Measurements from ENCODE around the gene OSBPL10.

OSBPL10 gene

DNA sequence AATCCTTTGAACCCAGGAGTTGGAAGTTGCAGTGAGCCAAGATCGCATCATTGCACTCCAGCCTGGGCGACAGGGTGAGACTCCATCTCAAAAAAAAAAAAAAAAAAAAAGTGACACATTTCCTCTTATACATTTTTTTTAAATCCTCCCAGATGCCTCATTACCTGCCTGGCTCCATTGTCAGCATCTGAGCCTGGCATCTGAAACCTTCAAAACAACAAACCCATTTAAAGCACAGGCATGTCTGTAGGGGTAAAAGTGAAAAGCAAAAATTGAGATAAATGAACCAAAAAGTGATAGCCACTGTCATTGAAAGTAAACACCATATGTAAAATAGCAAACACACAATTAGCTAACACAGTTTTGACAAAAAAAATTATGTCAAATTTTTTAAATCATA, 38.6 kb downstream of the OSBPL10 start:
- no peaks in the 10 kb centered on the region for H4K20me1 ChIP-seq (ENCODE audit: insufficient read depth, low read length)
- H3K4me2 ChIP-seq (ENCODE audit: low read length) = peak overlapping the region; percentile 50
- H3F3A ChIP-seq (ENCODE audit: insufficient read depth, low read length) = peaks cover 3% of the 10 kb centered on the region; the same call in 1 of the 2 replicates
- no peaks in the 10 kb centered on the region for H3K9me2 ChIP-seq (ENCODE audit: low read depth, low read length)
- no peak for TF ChIP-seq EZH2 (IDR thresholded peaks at IDR 0.05; ENCODE audit: borderline replicate concordance, low read length)
- TF ChIP-seq, protein P1, sequence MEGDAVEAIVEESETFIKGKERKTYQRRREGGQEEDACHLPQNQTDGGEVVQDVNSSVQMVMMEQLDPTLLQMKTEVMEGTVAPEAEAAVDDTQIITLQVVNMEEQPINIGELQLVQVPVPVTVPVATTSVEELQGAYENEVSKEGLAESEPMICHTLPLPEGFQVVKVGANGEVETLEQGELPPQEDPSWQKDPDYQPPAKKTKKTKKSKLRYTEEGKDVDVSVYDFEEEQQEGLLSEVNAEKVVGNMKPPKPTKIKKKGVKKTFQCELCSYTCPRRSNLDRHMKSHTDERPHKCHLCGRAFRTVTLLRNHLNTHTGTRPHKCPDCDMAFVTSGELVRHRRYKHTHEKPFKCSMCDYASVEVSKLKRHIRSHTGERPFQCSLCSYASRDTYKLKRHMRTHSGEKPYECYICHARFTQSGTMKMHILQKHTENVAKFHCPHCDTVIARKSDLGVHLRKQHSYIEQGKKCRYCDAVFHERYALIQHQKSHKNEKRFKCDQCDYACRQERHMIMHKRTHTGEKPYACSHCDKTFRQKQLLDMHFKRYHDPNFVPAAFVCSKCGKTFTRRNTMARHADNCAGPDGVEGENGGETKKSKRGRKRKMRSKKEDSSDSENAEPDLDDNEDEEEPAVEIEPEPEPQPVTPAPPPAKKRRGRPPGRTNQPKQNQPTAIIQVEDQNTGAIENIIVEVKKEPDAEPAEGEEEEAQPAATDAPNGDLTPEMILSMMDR (IDR thresholded peaks at IDR 0.05; ENCODE audit: low read length) = no peak
- peak overlapping the region; percentile 62 for H3K9ac ChIP-seq (ENCODE audit: low read length)
- peak overlapping the region; percentile 98 for H3K27ac ChIP-seq (ENCODE audit: low read depth, low read length, poor library complexity, severe bottlenecking)
- peaks cover 14% of the 10 kb centered on the region for H3K36me3 ChIP-seq (ENCODE audit: insufficient read depth, low read length)
- no peak overlapping the region for H2AFZ ChIP-seq (ENCODE audit: low read length)
- H3K79me2 ChIP-seq (ENCODE audit: insufficient read depth, low read length) = peaks cover 44% of the 10 kb centered on the region
- peaks cover 93% of the 10 kb centered on the region for H3K4me1 ChIP-seq (ENCODE audit: insufficient read depth, low read length, severe bottlenecking)
- no peaks in the 10 kb centered on the region for H3K9me3 ChIP-seq (ENCODE audit: low read length)
- no peaks in the 10 kb centered on the region for H3K27me3 ChIP-seq (ENCODE audit: insufficient read depth, low read length)
- H3K4me3 ChIP-seq (ENCODE audit: low read depth, low read length, poor library complexity, severe bottlenecking) = peak overlapping the region; percentile 40

DNA sequence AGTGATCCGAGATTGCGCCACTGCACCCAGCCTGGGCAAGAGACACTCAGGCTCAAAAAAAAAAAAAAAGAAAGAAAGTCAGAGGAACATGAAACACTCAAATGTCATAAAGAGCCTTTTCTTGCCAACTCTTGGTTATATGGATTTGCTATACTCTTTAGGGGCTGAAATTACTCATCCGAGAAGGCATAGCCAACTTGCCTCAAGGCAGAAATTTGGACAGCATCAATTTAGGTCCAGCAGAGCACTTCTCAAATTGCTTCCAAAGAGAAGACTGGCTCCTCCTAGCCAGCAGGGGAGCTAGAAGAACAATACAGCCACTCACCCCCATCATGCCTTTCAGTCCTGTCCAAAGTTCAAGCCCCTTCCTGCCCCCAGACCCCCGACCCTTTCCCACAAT, 43.8 kb downstream of the OSBPL10 start:
- Histone ChIP-seq H3K36me3 (ENCODE audit: insufficient read depth, low read length) (peaks cover 7% of the 10 kb centered on the region; the same call in 1 of the 2 replicates), H3K9ac (ENCODE audit: low read length) (no peak overlapping the region), H3K27ac (ENCODE audit: low read depth, low read length, poor library complexity, severe bottlenecking) (peak overlapping the region; percentile 98), H3F3A (ENCODE audit: insufficient read depth, low read length) (no peaks in the 10 kb centered on the region), H3K4me3 (ENCODE audit: low read depth, low read length, poor library complexity, severe bottlenecking) (no peak overlapping the region), H3K4me1 (ENCODE audit: insufficient read depth, low read length, severe bottlenecking) (peaks cover 94% of the 10 kb centered on the region), H3K79me2 (ENCODE audit: insufficient read depth, low read length) (peaks cover 56% of the 10 kb centered on the region), H3K27me3 (ENCODE audit: insufficient read depth, low read length) (no peaks in the 10 kb centered on the region), H3K9me2 (ENCODE audit: low read depth, low read length) (no peaks in the 10 kb centered on the region), H4K20me1 (ENCODE audit: insufficient read depth, low read length) (no peaks in the 10 kb centered on the region), H3K9me3 (ENCODE audit: low read length) (no peaks in the 10 kb centered on the region), H2AFZ (ENCODE audit: low read length) (no peak overlapping the region), H3K4me2 (ENCODE audit: low read length) (no peak overlapping the region)
- TF ChIP-seq, protein P1 (IDR thresholded peaks at IDR 0.05; ENCODE audit: low read length) = peak; percentile 34; the same call in 1 of the 2 replicates
- TF ChIP-seq EZH2 (IDR thresholded peaks at IDR 0.05; ENCODE audit: borderline replicate concordance, low read length) = no peak

DNA sequence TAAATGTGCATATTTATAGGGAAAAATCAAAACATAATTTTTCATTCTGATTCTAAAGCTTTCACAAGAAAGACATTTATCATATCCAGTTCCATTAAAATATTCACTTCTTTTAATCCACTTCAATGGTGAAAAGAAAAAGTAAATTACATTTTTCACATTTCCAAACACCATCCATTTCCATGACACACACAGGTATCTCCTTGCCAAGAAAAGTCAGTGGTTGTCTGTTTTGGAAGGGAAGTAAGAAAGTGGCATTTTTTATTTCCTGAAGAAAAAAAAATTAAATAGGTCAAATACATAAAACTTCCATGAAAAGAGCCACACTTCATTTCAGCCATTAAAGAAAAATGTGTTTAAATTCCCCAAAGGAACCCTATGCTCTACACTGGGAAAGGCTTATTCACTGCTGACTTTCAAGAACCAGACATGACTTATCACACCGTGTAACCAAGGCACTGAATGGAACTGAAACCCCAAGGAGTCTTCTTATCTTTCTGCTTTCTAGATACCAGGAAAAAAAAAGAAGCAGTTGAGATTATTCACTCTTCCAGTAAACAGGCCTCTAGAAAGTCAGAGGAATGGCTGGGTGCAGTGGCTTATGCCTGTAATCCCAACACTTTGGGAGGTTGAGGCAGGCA, 44.5 kb downstream of the OSBPL10 start:
- Histone ChIP-seq H3K4me1 (ENCODE audit: insufficient read depth, low read length, severe bottlenecking) (peaks cover 90% of the 10 kb centered on the region), H3K9me2 (ENCODE audit: low read depth, low read length) (no peaks in the 10 kb centered on the region), H3K79me2 (ENCODE audit: insufficient read depth, low read length) (peaks cover 60% of the 10 kb centered on the region), H3K4me2 (ENCODE audit: low read length) (no peak overlapping the region; the same call in 1 of the 2 replicates), H4K20me1 (ENCODE audit: insufficient read depth, low read length) (no peaks in the 10 kb centered on the region), H3K4me3 (ENCODE audit: low read depth, low read length, poor library complexity, severe bottlenecking) (no peak overlapping the region), H3K36me3 (ENCODE audit: insufficient read depth, low read length) (peaks cover 7% of the 10 kb centered on the region; the same call in 1 of the 2 replicates), H3F3A (ENCODE audit: insufficient read depth, low read length) (no peaks in the 10 kb centered on the region), H3K27me3 (ENCODE audit: insufficient read depth, low read length) (no peaks in the 10 kb centered on the region), H2AFZ (ENCODE audit: low read length) (no peak overlapping the region), H3K9ac (ENCODE audit: low read length) (peak overlapping the region; percentile 25; the same call in 1 of the 2 replicates), H3K9me3 (ENCODE audit: low read length) (no peaks in the 10 kb centered on the region), H3K27ac (ENCODE audit: low read depth, low read length, poor library complexity, severe bottlenecking) (peak overlapping the region; percentile 98)
- no peak for TF ChIP-seq EZH2 (IDR thresholded peaks at IDR 0.05; ENCODE audit: borderline replicate concordance, low read length)
- TF ChIP-seq, protein P1 (IDR thresholded peaks at IDR 0.05; ENCODE audit: low read length) = no peak

Measured in OCI-LY1 (cell line).